Measurements from ENCODE around the gene CALN1.

- TF ChIP-seq CTCF (tag by site-specific recombination; IDR thresholded peaks at IDR 0.05) (no peak), ZNF133 (tag by site-specific recombination; IDR thresholded peaks at IDR 0.05) (no peak)
These were observed 91.1 kb downstream of the CALN1 start for GRCh38 chr7:72321081-72321480.
